OCI-LY1 (cell line): ENCODE measurements around the gene CRYBG1.

Source experiments
- CTCF ChIP-seq: fragments of 200-600 bp; sonication (generic), shearing (Covaris generic); IDR thresholded peaks from 2 replicates; pipeline ENCODE4 v1.5.1; 2017; ENCODE audit warnings: mild to moderate bottlenecking, antibody characterized with exemption, low read length, moderate library complexity, mixed read lengths
- EZH2 ChIP-seq: fragments of 200-600 bp; sonication (generic), shearing (Covaris generic); IDR thresholded peaks from 2 replicates; pipeline ENCODE4 v1.8.0; 2017; ENCODE audit warnings: borderline replicate concordance, mixed run types, mild to moderate bottlenecking, antibody characterized with exemption, low read length, moderate library complexity, mixed read lengths

- no peak for TF ChIP-seq CTCF
- TF ChIP-seq EZH2 = no peak
Observed at GRCh38 chr6:106434530-106434929, 74.0 kb downstream of the CRYBG1 start.
